Adrenal gland (tissue), 12 donors: ENCODE results near the gene SYNPR. TPM values are rescaled to one million over a fixed set of nuclear protein-coding genes. Genes with fewer than 3 reads are reported as not detected.

Experiments
- DNase-seq, 7 donors: peaks; one replicate each; pipeline ENCODE4 v3.0.0-alpha.2; 2019 to 2020
- H3K27ac ChIP-seq, 5 donors: fragments of 200-600 bp; sonication (generic) in 4 of 5; 1 replicate in 3 of 5; 2 replicates in 2 of 5; pipeline versions ENCODE4 v1.5.1 to v1.8.0; 2016 to 2020; ENCODE audit warnings: mild to moderate bottlenecking in 1 of 5
- H3K27me3 ChIP-seq: fragments of 200-600 bp; 2 replicates; pipeline ENCODE4 v1.8.0; 2021
- H3K36me3 ChIP-seq, 2 donors: fragments of 200-600 bp; replicated peaks in 1 of 2; 1 replicate in 1 of 2; 2 replicates in 1 of 2; pipeline versions ENCODE4 v1.5.1 to v1.8.0; 2018 to 2022
- H3K4me1 ChIP-seq, 2 donors: fragments of 200-600 bp; replicated peaks in 1 of 2; 1 replicate in 1 of 2; 2 replicates in 1 of 2; pipeline versions ENCODE4 v1.5.1 to v1.8.0; 2018 to 2021
- H3K4me3 ChIP-seq, 4 donors: fragments of 200-600 bp; sonication (generic) in 3 of 4; one replicate each; pipeline ENCODE4 v1.5.1; 2016 to 2018
- H3K9me3 ChIP-seq, 3 donors: fragments of 200-600 bp; sonication (generic) in 1 of 3; replicated peaks in 1 of 3; 1 replicate in 2 of 3; 2 replicates in 1 of 3; pipeline versions ENCODE4 v1.5.1 to v1.8.0; 2016 to 2021
- POLR2A ChIP-seq, 2 donors: fragments of 450-650 bp; IDR thresholded peaks; one replicate each; pipeline ENCODE4 v1.6.1; 2017; ENCODE audit warnings: antibody characterized with exemption in 2 of 2, mild to moderate bottlenecking in 2 of 2, moderate library complexity in 1 of 2
- WGBS, 4 donors: extraction: QIAGEN DNeasy Blood & Tissue Kit in 2 of 4; methylation state at CpG; one replicate each; pipeline versions ENCODE4 v1.1.5 to v1.1.7; 2013 to 2017; 5-methylcytosine and 5-hydroxymethylcytosine counted together
- intact Hi-C, 2 donors: fragments of 100-400 bp; cut with DNase I; formaldehyde crosslinking; loops; one replicate each; pipeline versions ENCODE4 v1.14.1 to v1.15.0; 2022 to 2023
- polyA plus RNA-seq, 3 donors: library from polyadenylated mRNA; stranded (reverse); fragments of 200-250 nt in 2 of 3; fragments of 350-450 nt in 1 of 3; fragmentation: Illumina TruSeq in 1 of 3; extraction: RNeasy Lipid Tissue Mini Kit (QIAGEN cat#74804) in 1 of 3; gene quantifications; one replicate each; pipeline ENCODE4 v1.2.3, GENCODE V29; 2013 to 2014
- total RNA-seq, 9 donors: library from RNA; depleted of rRNA in 4 of 9; stranded (reverse); fragments of >200 nt in 4 of 9; fragments of 120-200 nt in 1 of 9; fragmentation: NEBNext Ultra II Directional in 1 of 9; extraction: Animal tissue kit (Norgen Biotek cat#: 25700) in 1 of 9; gene quantifications; one replicate each; pipeline versions ENCODE4 v1.1.0 to v1.2.4, GENCODE V29; 2013 to 2023
- TF ChIP-seq, protein P1 (sequence below), 6 experiments: fragments of 450-650 bp in 4 of 6; fragments of 200-600 bp in 2 of 6; sonication (generic) in 1 of 6; IDR thresholded peaks; 1 replicate in 5 of 6; 2 replicates in 1 of 6; pipeline versions ENCODE4 v1.5.1 to v1.8.0; 2016 to 2021; ENCODE audit warnings: antibody characterized with exemption in 6 of 6, mild to moderate bottlenecking in 2 of 6, moderate library complexity in 1 of 6
- donor health status: healthy with polysubstance abuse.
- donor health status: Bipolar disorder and iron deficiency.
- donor health status: DM: yes; HTN: yes; CAD: no.
- donor health status: DM: no; HTN: no; CAD: no.
- donor health status: DM: no; HTN: no; CAD: no.
- donor health status: DM: yes; HTN: yes; CAD: no.

SYNPR gene
- total and polyA plus RNA-seq, 12 donors: 0.03 to 1.4 (median 0.25) TPM; not detected in 7

GRCh38 chr3:63585927-63586326 is 307.8 kb downstream of the SYNPR start:
- WGBS, 4 donors: 47 to 73% (median 56%) methylated on average over 1 of the region's 1 CpG
- no peak for DNase-seq
- no peak overlapping the region for H3K27ac ChIP-seq
- intact Hi-C loops: no loop called here
- no peaks in the 10 kb centered on the region for H3K27me3 ChIP-seq
- no peak overlapping the region for H3K4me3 ChIP-seq
- no peaks in the 10 kb centered on the region for H3K36me3 ChIP-seq
- H3K9me3 ChIP-seq: no peaks in the 10 kb centered on the region
- TF ChIP-seq, protein P1, sequence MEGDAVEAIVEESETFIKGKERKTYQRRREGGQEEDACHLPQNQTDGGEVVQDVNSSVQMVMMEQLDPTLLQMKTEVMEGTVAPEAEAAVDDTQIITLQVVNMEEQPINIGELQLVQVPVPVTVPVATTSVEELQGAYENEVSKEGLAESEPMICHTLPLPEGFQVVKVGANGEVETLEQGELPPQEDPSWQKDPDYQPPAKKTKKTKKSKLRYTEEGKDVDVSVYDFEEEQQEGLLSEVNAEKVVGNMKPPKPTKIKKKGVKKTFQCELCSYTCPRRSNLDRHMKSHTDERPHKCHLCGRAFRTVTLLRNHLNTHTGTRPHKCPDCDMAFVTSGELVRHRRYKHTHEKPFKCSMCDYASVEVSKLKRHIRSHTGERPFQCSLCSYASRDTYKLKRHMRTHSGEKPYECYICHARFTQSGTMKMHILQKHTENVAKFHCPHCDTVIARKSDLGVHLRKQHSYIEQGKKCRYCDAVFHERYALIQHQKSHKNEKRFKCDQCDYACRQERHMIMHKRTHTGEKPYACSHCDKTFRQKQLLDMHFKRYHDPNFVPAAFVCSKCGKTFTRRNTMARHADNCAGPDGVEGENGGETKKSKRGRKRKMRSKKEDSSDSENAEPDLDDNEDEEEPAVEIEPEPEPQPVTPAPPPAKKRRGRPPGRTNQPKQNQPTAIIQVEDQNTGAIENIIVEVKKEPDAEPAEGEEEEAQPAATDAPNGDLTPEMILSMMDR (IDR thresholded peaks at IDR 0.05): no peak
- TF ChIP-seq POLR2A (IDR thresholded peaks at IDR 0.05): no peak
- no peaks in the 10 kb centered on the region for H3K4me1 ChIP-seq

DNA sequence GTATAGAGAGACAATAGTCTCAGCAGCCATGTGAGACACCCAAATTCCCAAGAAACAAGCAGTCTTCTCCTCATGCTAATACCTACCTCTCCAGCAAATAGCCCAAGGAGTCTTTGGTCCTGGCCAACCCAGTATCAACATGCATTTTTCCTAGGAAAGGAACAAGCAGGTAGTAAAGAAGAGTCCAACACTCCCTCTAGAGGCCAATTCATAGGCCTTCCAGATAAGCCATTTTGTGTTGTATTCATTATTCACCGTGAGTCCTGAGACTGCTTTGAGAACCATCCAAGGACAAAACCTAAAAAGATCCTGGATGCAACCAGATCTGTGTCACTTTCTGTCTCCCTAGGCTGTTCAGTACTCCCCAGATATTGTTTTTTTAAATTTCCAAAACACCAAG is 310.8 kb downstream of the SYNPR start:
- intact Hi-C loops: no loop called here
- no peaks in the 10 kb centered on the region for H3K4me1 ChIP-seq
- no peaks in the 10 kb centered on the region for H3K9me3 ChIP-seq
- TF ChIP-seq, protein P1 (IDR thresholded peaks at IDR 0.05): no peak
- no peak for TF ChIP-seq POLR2A (IDR thresholded peaks at IDR 0.05)
- no peak for DNase-seq
- no peak overlapping the region for H3K4me3 ChIP-seq
- no peaks in the 10 kb centered on the region for H3K27me3 ChIP-seq
- WGBS, 4 donors: 88 to 94% (median 89%) methylated on average over 1 of the region's 1 CpG
- no peaks in the 10 kb centered on the region for H3K36me3 ChIP-seq
- H3K27ac ChIP-seq: no peak overlapping the region

GRCh38 chr3:63593779-63594178 is 315.7 kb downstream of the SYNPR start:
- TF ChIP-seq, protein P1 (IDR thresholded peaks at IDR 0.05): no peak
- TF ChIP-seq POLR2A (IDR thresholded peaks at IDR 0.05): no peak
- no peak for DNase-seq
- H3K36me3 ChIP-seq: no peaks in the 10 kb centered on the region
- H3K4me3 ChIP-seq: no peak overlapping the region
- intact Hi-C loops: no loop called here
- H3K4me1 ChIP-seq: no peaks in the 10 kb centered on the region
- WGBS, 4 donors: 50 to 62% (median 52%) methylated on average over 2 of the region's 2 CpGs
- no peaks in the 10 kb centered on the region for H3K9me3 ChIP-seq
- H3K27ac ChIP-seq: no peak overlapping the region
- H3K27me3 ChIP-seq: no peaks in the 10 kb centered on the region

- no peak overlapping the region for H3K27ac ChIP-seq
- H3K4me1 ChIP-seq: no peaks in the 10 kb centered on the region
- TF ChIP-seq, protein P1 (IDR thresholded peaks at IDR 0.05): no peak
- TF ChIP-seq POLR2A (IDR thresholded peaks at IDR 0.05): no peak
- intact Hi-C loops: no loop called here
- DNase-seq: no peak
- no peak overlapping the region for H3K4me3 ChIP-seq
- no peaks in the 10 kb centered on the region for H3K27me3 ChIP-seq
- no peaks in the 10 kb centered on the region for H3K36me3 ChIP-seq
- no peaks in the 10 kb centered on the region for H3K9me3 ChIP-seq
These were observed 317.1 kb downstream of the SYNPR start for GRCh38 chr3:63595221-63595620.
